Keratinocyte (primary cell): ENCODE measurements around the gene PLCD1. TPM values are rescaled to one million over a fixed set of nuclear protein-coding genes. Genes with fewer than 3 reads are reported as not detected.
A peak's percentile ranks its signal among the peaks of the same experiment; 100 is the strongest.

Source experiments
- DNase-seq: peaks from one replicate; pipeline ENCODE4 v3.0.0-alpha.2; 2011; ENCODE audit warnings: low read depth, missing footprints, low spot score
- FAIRE-seq: peaks from 2 replicates; lab custom pipeline; 2011; peaks lifted over from hg19 to GRCh38; lab: Jason Lieb, UNC
- H2AFZ ChIP-seq: 2 replicates; pipeline ENCODE4 v1.6.0; 2012; ENCODE audit warnings: low read length, control low read depth, inconsistent platforms; ENCODE audit not compliant: control insufficient read depth
- H3K27ac ChIP-seq: 2 replicates; pipeline ENCODE4 v1.5.1; 2011; ENCODE audit warnings: low read length; ENCODE audit not compliant: control insufficient read depth, insufficient read depth
- H3K27me3 ChIP-seq: 3 replicates; pipeline ENCODE4 v1.6.0; 2011; ENCODE audit warnings: low read length; ENCODE audit not compliant: control insufficient read depth, insufficient read depth; ENCODE audit errors: extremely low read depth
- H3K36me3 ChIP-seq, 2 experiments: 2 replicates in 1 of 2; 3 replicates in 1 of 2; pipeline ENCODE4 v1.5.1; 2011; ENCODE audit warnings: low read length in 2 of 2, mild to moderate bottlenecking in 1 of 2; ENCODE audit not compliant: control insufficient read depth in 2 of 2, insufficient read depth in 2 of 2; ENCODE audit errors: extremely low read depth in 1 of 2
- H3K4me1 ChIP-seq: 3 replicates; pipeline ENCODE4 v1.5.1; 2011; ENCODE audit warnings: low read length; ENCODE audit not compliant: control insufficient read depth, insufficient read depth; ENCODE audit errors: extremely low read depth
- H3K4me2 ChIP-seq: 3 replicates; pipeline ENCODE4 v1.6.0; 2011; ENCODE audit warnings: low read depth, low read length; ENCODE audit not compliant: control insufficient read depth, insufficient read depth; ENCODE audit errors: extremely low read depth
- H3K4me3 ChIP-seq, 3 experiments: fragments of 200-600 bp in 1 of 3; sonication (generic) in 1 of 3; 2 replicates in 2 of 3; 3 replicates in 1 of 3; pipeline ENCODE4 v1.5.1; 2011 to 2016; ENCODE audit warnings: low read length in 3 of 3, mild to moderate bottlenecking in 3 of 3, control low read depth in 2 of 3, inconsistent platforms in 1 of 3, low read depth in 1 of 3, mixed read lengths in 1 of 3, mixed run types in 1 of 3, moderate library complexity in 1 of 3; ENCODE audit not compliant: control insufficient read depth in 2 of 3, insufficient read depth in 2 of 3; ENCODE audit errors: extremely low read depth in 1 of 3
- H3K79me2 ChIP-seq: 2 replicates; pipeline ENCODE4 v1.6.0; 2012; ENCODE audit warnings: low read length; ENCODE audit not compliant: control insufficient read depth, insufficient read depth
- H3K9ac ChIP-seq: 3 replicates; pipeline ENCODE4 v1.6.0; 2011; ENCODE audit warnings: low read length; ENCODE audit not compliant: control insufficient read depth, insufficient read depth; ENCODE audit errors: extremely low read depth
- H3K9me1 ChIP-seq: 3 replicates; pipeline ENCODE4 v1.6.0; 2011; ENCODE audit warnings: low read length; ENCODE audit not compliant: control insufficient read depth, insufficient read depth; ENCODE audit errors: extremely low read depth
- H3K9me3 ChIP-seq: 2 replicates; pipeline ENCODE4 v1.5.1; 2012; ENCODE audit warnings: low read depth, low read length; ENCODE audit not compliant: control insufficient read depth
- H4K20me1 ChIP-seq: 3 replicates; pipeline ENCODE4 v1.6.0; 2011; ENCODE audit warnings: low read length; ENCODE audit not compliant: control insufficient read depth, insufficient read depth; ENCODE audit errors: extremely low read depth
- CTCF ChIP-seq, 3 experiments: IDR thresholded peaks in 1 of 3; conservative IDR thresholded peaks in 1 of 3; optimal IDR thresholded peaks in 1 of 3; 2 replicates in 2 of 3; 3 replicates in 1 of 3; pipeline versions ENCODE3 to v1.5.1; 2011; ENCODE audit warnings: low read length in 3 of 3, mild to moderate bottlenecking in 3 of 3, moderate library complexity in 2 of 3, control low read depth in 1 of 3, inconsistent platforms in 1 of 3; ENCODE audit not compliant: insufficient read depth in 2 of 3; ENCODE audit errors: extremely low read depth in 1 of 3
- EZH2 ChIP-seq: IDR thresholded peaks from one replicate; pipeline ENCODE4 v1.6.1; 2012; ENCODE audit warnings: inconsistent platforms, mild to moderate bottlenecking, low read length, moderate library complexity
- dilution Hi-C: fragments of 300-500 bp; cut with MboI; formaldehyde crosslinking; loops from one replicate; pipeline ENCODE4 v1.7.0; 2020; ENCODE audit warnings: low sequenced_read_pairs; ENCODE audit not compliant: extremely low pct_ligation_motif_present
- polyA plus RNA-seq, 5 experiments: library from polyadenylated mRNA; depleted of rRNA in 3 of 5; stranded (reverse) in 3 of 5; stranded (forward) in 1 of 5; unstranded in 1 of 5; fragments of >200 nt; gene quantifications; 1 replicate in 1 of 5; 2 replicates in 3 of 5; 3 replicates in 1 of 5; pipeline versions ENCODE4 v1.2.1 to v1.2.3, GENCODE V29; 2011 to 2012; ENCODE audit warnings: missing spikeins in 2 of 5, low read depth in 1 of 5, low replicate concordance in 1 of 5

The PLCD1 gene
- polyA plus RNA-seq, 1 donor (not counting 4 experiments of a cell fraction or from before 2014, with no cell fraction given): 26.0 TPM

DNA sequence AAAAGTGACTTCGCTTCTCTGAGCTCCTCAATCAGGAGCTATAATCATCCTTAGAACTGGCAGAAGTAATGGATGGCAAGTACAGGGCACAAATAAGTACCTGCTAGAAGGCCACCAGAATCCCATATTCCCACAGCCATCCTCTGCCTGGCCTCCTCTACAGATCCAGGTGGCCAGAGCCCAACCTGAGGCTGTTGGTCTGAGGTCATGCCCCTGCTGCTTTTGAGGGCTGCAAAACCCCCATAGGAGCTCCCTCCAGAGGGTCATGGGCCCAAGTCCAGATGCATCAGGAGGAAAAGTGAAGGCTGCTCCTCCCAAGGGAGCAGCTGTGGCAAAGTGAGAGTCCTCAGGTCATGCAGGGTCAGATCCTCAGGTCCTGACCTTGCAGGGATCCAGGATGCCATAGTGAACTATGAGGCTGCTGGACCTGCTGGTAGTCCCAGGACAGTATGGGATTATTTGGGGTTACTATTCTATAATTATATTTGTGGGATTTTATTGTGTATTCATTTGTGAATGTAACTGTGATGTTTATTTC, 3.0 kb upstream of the PLCD1 start:
- Histone ChIP-seq H3K4me1 (peaks cover 31% of the 10 kb centered on the region), H3K4me2 (no peak overlapping the region), H3K36me3 (no peaks in the 10 kb centered on the region), H3K27me3 (no peaks in the 10 kb centered on the region), H3K4me3 (no peak overlapping the region), H3K9me1 (no peaks in the 10 kb centered on the region), H2AFZ (no peak overlapping the region), H3K79me2 (no peaks in the 10 kb centered on the region), H4K20me1 (no peaks in the 10 kb centered on the region), H3K27ac (no peak overlapping the region), H3K9ac (no peak overlapping the region), H3K9me3 (no peaks in the 10 kb centered on the region)
- TF ChIP-seq CTCF (optimal IDR thresholded peaks at IDR 0.05 in 1 of 3, IDR thresholded peaks at IDR 0.05 in 1 of 3, conservative IDR thresholded peaks at IDR 0.05 in 1 of 3; ENCODE audit: extremely low read depth in 1 of 3, insufficient read depth in 2 of 3, low read length in 3 of 3) (no peak), EZH2 (no peak)
- DNase-seq (no peak), FAIRE-seq (no peak)
- dilution Hi-C loops: no loop called here

- Histone ChIP-seq H3K9ac (peak overlapping the region; percentile 78), H3K27ac (peak overlapping the region; percentile 92), H3K79me2 (no peaks in the 10 kb centered on the region), H3K9me3 (no peaks in the 10 kb centered on the region), H3K27me3 (no peaks in the 10 kb centered on the region), H3K36me3 (no peaks in the 10 kb centered on the region), H3K4me3 (peak overlapping the region in 2 of 3 experiments; percentile 42 to 46), H3K4me1 (peaks cover 34% of the 10 kb centered on the region), H4K20me1 (no peaks in the 10 kb centered on the region), H2AFZ (peak overlapping the region; percentile 90), H3K4me2 (peak overlapping the region; percentile 81), H3K9me1 (no peaks in the 10 kb centered on the region)
- dilution Hi-C loops: no loop called here
- no peak for DNase-seq
- TF ChIP-seq CTCF (optimal IDR thresholded peaks at IDR 0.05 in 1 of 3, IDR thresholded peaks at IDR 0.05 in 1 of 3, conservative IDR thresholded peaks at IDR 0.05 in 1 of 3; ENCODE audit: extremely low read depth in 1 of 3, insufficient read depth in 2 of 3, low read length in 3 of 3) (no peak), EZH2 (no peak)
- FAIRE-seq: peak; percentile 87
Observed at GRCh38 chr3:38031022-38031994, 1.9 kb upstream of the PLCD1 start.
